Ishikawa (cell line): ENCODE measurements around the gene CAPN5.

Experiments used
- CREB1 ChIP-seq: IDR thresholded peaks from 2 replicates; pipeline ENCODE4 v1.6.1; 2012; ENCODE audit warnings: low read depth

Gene CAPN5

GRCh38 chr11:77175021-77175842 lies 108.5 kb downstream of the CAPN5 start:
- no peak for TF ChIP-seq CREB1
